Neuronal stem cell (in vitro differentiated cells): ENCODE measurements around the gene NUMA1.

ENCODE experiments used
- DNase-seq: peaks from one replicate; pipeline ENCODE4 v3.0.0-alpha.2; 2013; ENCODE audit warnings: low spot score
- H2AFZ ChIP-seq: one replicate; pipeline ENCODE4 v1.6.1; 2013; ENCODE audit warnings: mild to moderate bottlenecking, low read length, inconsistent platforms
- H2AK5ac ChIP-seq: 2 replicates; pipeline ENCODE4 v1.6.1; 2013; ENCODE audit warnings: low read depth, mild to moderate bottlenecking, inconsistent platforms, low read length, moderate library complexity, mixed read lengths
- H2BK120ac ChIP-seq: 2 replicates; pipeline ENCODE4 v1.6.1; 2013; ENCODE audit warnings: low read depth, mild to moderate bottlenecking, inconsistent platforms, low read length, moderate library complexity, mixed read lengths
- H2BK12ac ChIP-seq: one replicate; pipeline ENCODE4 v1.6.1; 2013; ENCODE audit warnings: low read length, inconsistent platforms
- H2BK15ac ChIP-seq: 2 replicates; pipeline ENCODE4 v1.6.1; 2013; ENCODE audit warnings: mild to moderate bottlenecking, low read length, inconsistent platforms, mixed read lengths
- H2BK5ac ChIP-seq: one replicate; pipeline ENCODE4 v1.6.1; 2013; ENCODE audit warnings: inconsistent platforms, mild to moderate bottlenecking, low read length, moderate library complexity
- H3K14ac ChIP-seq: one replicate; pipeline ENCODE4 v1.6.1; 2013; ENCODE audit warnings: low read length, inconsistent platforms
- H3K18ac ChIP-seq: 2 replicates; pipeline ENCODE4 v1.6.1; 2013; ENCODE audit warnings: low read length, inconsistent platforms
- H3K23ac ChIP-seq: 2 replicates; pipeline ENCODE4 v1.6.1; 2013; ENCODE audit warnings: low read depth, mild to moderate bottlenecking, mixed read lengths, low read length, inconsistent platforms; ENCODE audit not compliant: poor library complexity
- H3K27ac ChIP-seq: replicated peaks from 3 replicates; pipeline ENCODE4 v1.5.1; 2013; ENCODE audit warnings: low read length, inconsistent platforms
- H3K27me3 ChIP-seq, 3 experiments: 2 replicates each; pipeline ENCODE4 v1.6.1; 2013; ENCODE audit warnings: low read length in 3 of 3, mild to moderate bottlenecking in 2 of 3, inconsistent platforms in 1 of 3, low read depth in 1 of 3, mixed read lengths in 1 of 3, moderate library complexity in 1 of 3; ENCODE audit not compliant: control insufficient read depth in 3 of 3, insufficient read depth in 3 of 3
- H3K36me3 ChIP-seq, 2 donors: replicated peaks in 1 of 2; 2 replicates each; pipeline ENCODE4 v1.6.1; 2013; ENCODE audit warnings: low read length in 2 of 2; ENCODE audit not compliant: control insufficient read depth in 2 of 2, insufficient read depth in 2 of 2
- H3K4ac ChIP-seq: 2 replicates; pipeline ENCODE4 v1.6.1; 2013; ENCODE audit warnings: inconsistent platforms, mild to moderate bottlenecking, low read length, moderate library complexity
- H3K4me1 ChIP-seq, 2 donors: 1 replicate in 1 of 2; 2 replicates in 1 of 2; pipeline ENCODE4 v1.6.1; 2013; ENCODE audit warnings: low read length in 2 of 2, low read depth in 1 of 2; ENCODE audit not compliant: control insufficient read depth in 2 of 2, insufficient read depth in 1 of 2
- H3K4me2 ChIP-seq: one replicate; pipeline ENCODE4 v1.6.1; 2013; ENCODE audit warnings: mild to moderate bottlenecking, low read length, inconsistent platforms; ENCODE audit not compliant: insufficient read depth, poor library complexity, severe bottlenecking
- H3K4me3 ChIP-seq, 2 donors: 2 replicates each; pipeline ENCODE4 v1.5.1; 2013; ENCODE audit warnings: low read length in 2 of 2, mild to moderate bottlenecking in 2 of 2, inconsistent platforms in 1 of 2, moderate library complexity in 1 of 2
- H3K79me1 ChIP-seq: one replicate; pipeline ENCODE4 v1.6.1; 2013; ENCODE audit warnings: low read depth, mild to moderate bottlenecking, inconsistent platforms, low read length, moderate library complexity
- H3K9ac ChIP-seq: one replicate; pipeline ENCODE4 v1.6.1; 2013; ENCODE audit warnings: mild to moderate bottlenecking, low read depth, low read length, inconsistent platforms; ENCODE audit not compliant: poor library complexity
- H3K9me3 ChIP-seq, 2 donors: replicated peaks in 1 of 2; 2 replicates each; pipeline versions ENCODE3 to v1.6.1; 2013; ENCODE audit warnings: low read length in 2 of 2, mild to moderate bottlenecking in 2 of 2, inconsistent platforms in 1 of 2, low read depth in 1 of 2, mixed read lengths in 1 of 2, moderate library complexity in 1 of 2; ENCODE audit not compliant: control insufficient read depth in 2 of 2, insufficient read depth in 1 of 2
- H4K8ac ChIP-seq: one replicate; pipeline ENCODE4 v1.6.1; 2013; ENCODE audit warnings: low read depth, mild to moderate bottlenecking, inconsistent platforms, low read length, moderate library complexity
- H4K91ac ChIP-seq: one replicate; pipeline ENCODE4 v1.6.1; 2013; ENCODE audit warnings: low read length, low read depth, mild to moderate bottlenecking, inconsistent platforms; ENCODE audit not compliant: poor library complexity
- WGBS, 2 donors: extraction: QIAGEN DNeasy Blood & Tissue Kit; methylation state at CpG; one replicate each; pipeline ENCODE4 v1.1.7; 2013; ENCODE audit warnings: missing lambda C conversion rate in 2 of 2, mixed read lengths in 1 of 2; ENCODE audit not compliant: insufficient read length in 2 of 2, insufficient replicate concordance in 1 of 2; ENCODE audit errors: extremely low coverage in 2 of 2; 5-methylcytosine and 5-hydroxymethylcytosine counted together

NUMA1 gene

DNA sequence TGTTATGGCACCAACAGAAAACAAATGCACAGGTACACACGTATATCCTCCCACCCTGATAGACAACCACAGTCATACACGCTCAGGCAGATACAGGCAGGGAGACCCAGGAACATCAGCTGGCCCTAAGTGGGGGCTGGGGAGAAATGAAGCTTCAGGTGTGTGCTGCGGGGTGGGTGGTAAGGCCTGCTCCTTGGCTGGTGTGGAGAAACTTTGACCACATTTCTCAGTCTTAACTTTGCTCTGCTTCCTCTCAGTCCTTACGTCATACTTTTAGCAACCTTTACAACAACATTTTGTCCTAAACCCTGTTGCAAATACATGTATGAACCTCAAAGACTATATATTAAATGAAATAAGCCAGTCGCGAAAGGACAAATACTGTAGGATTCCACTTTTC, 38.9 kb upstream of the NUMA1 start:
- H2BK12ac ChIP-seq: no peak overlapping the region
- no peak for DNase-seq
- no peak overlapping the region for H3K27ac ChIP-seq
- no peaks in the 10 kb centered on the region for H3K36me3 ChIP-seq
- H2BK5ac ChIP-seq: no peak overlapping the region
- no peak overlapping the region for H2BK15ac ChIP-seq
- no peaks in the 10 kb centered on the region for H3K9me3 ChIP-seq
- peak overlapping the region; percentile 57 for H2AFZ ChIP-seq
- no peak overlapping the region for H3K4me3 ChIP-seq
- no peaks in the 10 kb centered on the region for H3K4me1 ChIP-seq
- no CpG with 5 or more reads among the region's 6 CpGs for WGBS, 2 donors
- no peak overlapping the region for H4K8ac ChIP-seq
- no peak overlapping the region for H3K9ac ChIP-seq
- no peak overlapping the region for H4K91ac ChIP-seq
- H3K23ac ChIP-seq: no peak overlapping the region
- H3K14ac ChIP-seq: no peak overlapping the region
- H3K4ac ChIP-seq: no peak overlapping the region
- H3K79me1 ChIP-seq: no peaks in the 10 kb centered on the region
- H2AK5ac ChIP-seq: no peak overlapping the region
- H3K18ac ChIP-seq: no peak overlapping the region
- H3K27me3 ChIP-seq: no peaks in the 10 kb centered on the region
- no peak overlapping the region for H3K4me2 ChIP-seq
- no peak overlapping the region for H2BK120ac ChIP-seq

DNA sequence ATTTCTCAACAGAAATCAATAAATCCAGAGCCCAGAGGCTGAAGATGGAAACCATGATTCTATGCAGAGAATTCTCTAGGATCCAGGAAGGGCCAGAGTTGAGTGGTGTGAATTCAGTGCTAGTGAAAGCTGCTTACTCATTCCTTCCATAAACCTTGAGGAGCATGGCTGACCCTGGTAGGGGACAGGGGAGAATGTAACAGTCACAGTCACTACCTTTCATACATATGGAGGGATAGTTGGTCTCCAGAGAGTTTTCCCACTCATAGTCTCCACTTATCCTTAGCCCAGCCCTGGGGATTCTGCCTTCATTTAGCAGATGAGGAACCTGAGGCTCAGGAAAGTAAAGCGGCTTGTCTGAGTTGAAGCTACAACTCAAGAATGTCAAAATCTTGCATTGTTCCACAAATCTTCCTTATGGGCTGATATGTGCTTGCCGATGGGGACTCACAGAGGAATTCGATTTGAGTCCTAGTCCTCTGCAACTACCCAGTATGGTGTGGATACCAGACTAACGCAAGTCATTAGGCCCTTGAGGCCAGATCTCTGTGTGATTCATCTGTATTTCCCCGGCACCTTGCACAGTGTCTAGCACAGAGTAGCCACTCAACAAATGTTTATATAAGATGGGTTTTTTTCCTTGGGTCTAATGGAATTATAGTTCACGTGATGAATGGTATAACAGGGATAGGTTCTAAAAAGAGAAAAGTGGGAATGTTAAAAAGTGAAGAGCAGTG, 35.8 kb upstream of the NUMA1 start:
- H3K79me1 ChIP-seq: no peaks in the 10 kb centered on the region
- no peak overlapping the region for H2BK120ac ChIP-seq
- no peak overlapping the region for H2AK5ac ChIP-seq
- H3K9me3 ChIP-seq: no peaks in the 10 kb centered on the region
- H2BK15ac ChIP-seq: no peak overlapping the region
- H3K27me3 ChIP-seq: no peaks in the 10 kb centered on the region
- H3K14ac ChIP-seq: no peak overlapping the region
- H3K36me3 ChIP-seq: no peaks in the 10 kb centered on the region
- WGBS, 2 donors: no CpG with 5 or more reads among the region's 6 CpGs
- H4K91ac ChIP-seq: no peak overlapping the region
- no peak overlapping the region for H3K4me2 ChIP-seq
- H3K23ac ChIP-seq: no peak overlapping the region
- H4K8ac ChIP-seq: no peak overlapping the region
- H3K27ac ChIP-seq: no peak overlapping the region
- no peak overlapping the region for H2AFZ ChIP-seq
- no peak overlapping the region for H2BK12ac ChIP-seq
- no peak overlapping the region for H3K4me3 ChIP-seq
- no peak for DNase-seq
- H3K4ac ChIP-seq: no peak overlapping the region
- peaks cover 0 to 6% of the 10 kb centered on the region in 2 donors for H3K4me1 ChIP-seq
- no peak overlapping the region for H3K9ac ChIP-seq
- H3K18ac ChIP-seq: no peak overlapping the region
- no peak overlapping the region for H2BK5ac ChIP-seq

DNA sequence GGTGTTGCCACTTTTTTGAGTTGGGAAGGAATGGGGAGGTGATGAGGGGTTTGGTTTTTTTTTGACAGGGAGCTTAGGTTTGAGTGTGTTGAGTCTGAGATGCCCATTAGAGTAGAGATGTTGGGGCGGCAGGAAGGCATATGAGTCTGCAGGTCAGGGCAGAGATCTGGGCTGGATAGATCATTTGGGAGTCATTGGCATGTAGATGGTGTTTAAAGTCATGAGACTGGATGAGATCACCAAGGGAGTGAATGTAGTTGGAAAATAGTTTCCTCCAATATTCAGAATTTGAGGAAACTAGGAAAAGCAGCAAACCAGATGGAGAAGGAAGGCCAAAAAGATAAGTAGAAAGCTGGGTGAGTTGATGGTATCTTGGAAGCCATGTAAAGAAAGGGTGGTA, 34.2 kb upstream of the NUMA1 start:
- H3K4me3 ChIP-seq: no peak overlapping the region
- no peak overlapping the region for H2BK120ac ChIP-seq
- no peak overlapping the region for H3K23ac ChIP-seq
- H3K27ac ChIP-seq: no peak overlapping the region
- H2AK5ac ChIP-seq: no peak overlapping the region
- no peaks in the 10 kb centered on the region for H3K27me3 ChIP-seq
- H4K8ac ChIP-seq: no peak overlapping the region
- WGBS, 2 donors: no CpG with 5 or more reads among the region's 1 CpG
- H3K9me3 ChIP-seq: no peaks in the 10 kb centered on the region
- no peak overlapping the region for H2BK5ac ChIP-seq
- H3K79me1 ChIP-seq: peaks cover 2% of the 10 kb centered on the region
- no peak overlapping the region for H2AFZ ChIP-seq
- no peak overlapping the region for H3K9ac ChIP-seq
- H3K4me1 ChIP-seq: peaks cover 0 to 6% of the 10 kb centered on the region in 2 donors
- no peak overlapping the region for H3K4me2 ChIP-seq
- H2BK12ac ChIP-seq: no peak overlapping the region
- H4K91ac ChIP-seq: no peak overlapping the region
- H2BK15ac ChIP-seq: no peak overlapping the region
- H3K14ac ChIP-seq: no peak overlapping the region
- H3K36me3 ChIP-seq: peaks cover 4 to 10% of the 10 kb centered on the region in 2 donors
- no peak for DNase-seq
- no peak overlapping the region for H3K18ac ChIP-seq
- no peak overlapping the region for H3K4ac ChIP-seq

DNA sequence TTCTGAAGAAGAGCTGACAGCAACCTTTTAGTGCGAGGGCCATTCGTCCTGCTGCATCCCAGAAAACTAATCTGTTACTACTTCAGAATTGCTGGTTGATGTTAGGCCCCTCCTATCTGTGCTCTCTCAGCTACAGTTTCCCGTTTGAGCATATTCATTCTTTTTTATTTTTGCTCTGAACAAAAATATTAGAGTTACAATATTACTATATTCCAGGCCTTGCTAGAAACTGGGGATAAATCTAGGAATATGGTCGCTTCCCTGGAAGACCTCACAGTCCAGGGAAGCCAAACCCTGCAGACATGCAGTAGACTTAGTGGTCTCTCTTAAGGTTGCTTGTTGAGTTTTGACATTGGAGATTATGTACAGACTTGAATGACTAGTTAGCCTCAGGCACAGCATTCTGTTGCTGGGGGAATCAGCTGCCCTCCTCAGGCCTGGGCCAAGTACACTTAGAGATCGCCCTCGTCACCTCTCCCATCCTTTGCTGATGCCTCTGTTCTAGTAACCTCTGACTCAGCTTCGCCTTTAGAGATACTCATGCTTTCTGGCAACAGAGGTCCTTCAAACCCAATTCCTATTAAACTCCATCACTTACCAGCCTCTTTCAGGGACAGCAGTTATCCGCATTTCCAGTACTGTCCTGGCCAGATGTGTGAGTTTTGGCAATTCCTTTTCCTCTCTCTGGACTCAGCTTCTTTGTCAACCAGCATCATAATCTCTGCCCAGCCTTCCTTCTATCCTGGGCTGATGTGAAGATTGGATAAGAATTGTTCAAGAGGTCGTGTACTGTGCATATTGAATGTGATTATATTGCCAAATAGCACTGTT, 32.9 kb upstream of the NUMA1 start:
- H3K79me1 ChIP-seq: peaks cover 2% of the 10 kb centered on the region
- no peak overlapping the region for H3K4ac ChIP-seq
- peak overlapping the region; percentile 57 to 72 for H3K4me3 ChIP-seq
- no peak overlapping the region for H2BK15ac ChIP-seq
- H2BK12ac ChIP-seq: no peak overlapping the region
- peak overlapping the region; percentile 71 for H3K4me2 ChIP-seq
- H2BK120ac ChIP-seq: no peak overlapping the region
- no peaks in the 10 kb centered on the region for H3K27me3 ChIP-seq
- peak overlapping the region; percentile 87 for H2AFZ ChIP-seq
- H4K8ac ChIP-seq: peak overlapping the region; percentile 43
- no peak overlapping the region for H2BK5ac ChIP-seq
- H3K18ac ChIP-seq: peak overlapping the region; percentile 89
- no peak overlapping the region for H2AK5ac ChIP-seq
- H3K27ac ChIP-seq: peak overlapping the region; percentile 67
- H3K9ac ChIP-seq: no peak overlapping the region
- no peaks in the 10 kb centered on the region for H3K9me3 ChIP-seq
- H3K4me1 ChIP-seq: peaks cover 0 to 6% of the 10 kb centered on the region in 2 donors
- H3K23ac ChIP-seq: peak overlapping the region; percentile 77
- no CpG with 5 or more reads among the region's 9 CpGs for WGBS, 2 donors
- H4K91ac ChIP-seq: no peak overlapping the region
- H3K14ac ChIP-seq: no peak overlapping the region
- DNase-seq: no peak
- peaks cover 4 to 18% of the 10 kb centered on the region in 2 donors for H3K36me3 ChIP-seq
